ENCODE results near the gene ZNF687.

GRCh38 chr1:151311011-151311410 lies 28.9 kb downstream of the ZNF687 start:
- TF ChIP-seq CTCF (IDR thresholded peaks at IDR 0.05; ENCODE audit: borderline replicate concordance, extremely low read depth, low read length, poor library complexity, severe bottlenecking) = no peak
- no peak for TF ChIP-seq EZH2 (IDR thresholded peaks at IDR 0.05; ENCODE audit: borderline replicate concordance, low read depth, low read length, severe bottlenecking)
